ENCODE data around the gene TXNDC5. TPM values are rescaled to one million over a fixed set of nuclear protein-coding genes. Genes with fewer than 3 reads are reported as not detected.

Gene TXNDC5
- total and polyA plus RNA-seq, 4 donors: 50.2 to 273 (median 160) TPM

- DNase-seq (ENCODE audit: low spot score): no peak
Measured at GRCh38 chr6:7879579-7879978, 31.0 kb downstream of the TXNDC5 start.

GRCh38 chr6:7879043-7879442, 31.5 kb downstream of the TXNDC5 start:
- Histone ChIP-seq H3K9ac (ENCODE audit: low read depth in 1 of 2, low read length in 2 of 2) (no peak overlapping the region), H3K36me3 (ENCODE audit: control insufficient read depth in 4 of 4, insufficient read depth in 3 of 4, low read depth in 1 of 4, low read length in 3 of 4) (peaks cover 7 to 45% (median 40%) of the 10 kb centered on the region in 4 donors), H3K27me3 (ENCODE audit: control insufficient read depth in 4 of 4, insufficient read depth in 4 of 4, low read length in 3 of 4) (no peaks in the 10 kb centered on the region), H3K27ac (ENCODE audit: low read depth in 1 of 2, low read length in 2 of 2) (no peak overlapping the region), H3K9me3 (ENCODE audit: control insufficient read depth in 4 of 4, low read length in 3 of 4) (no peaks in the 10 kb centered on the region), H3K4me1 (ENCODE audit: control insufficient read depth in 4 of 4, insufficient read depth in 4 of 4, low read length in 3 of 4) (no peaks in the 10 kb centered on the region), H3K4me3 (ENCODE audit: low read depth in 1 of 3, low read length in 3 of 3) (no peak overlapping the region)
- 80% methylated on average over 2 of the region's 2 CpGs for WGBS
- DNase-seq (ENCODE audit: low spot score): no peak
- TF ChIP-seq HNF4A (conservative IDR thresholded peaks at IDR 0.05) (peak in 1 of 2 donors; percentile 52), JUND (IDR thresholded peaks at IDR 0.05) (no peak)

More at GRCh38 chr6:7879579-7879978, 31.0 kb downstream of the TXNDC5 start:
- H3K4me3 ChIP-seq (ENCODE audit: low read depth in 1 of 3, low read length in 3 of 3): no peak overlapping the region
- no peaks in the 10 kb centered on the region for H3K27me3 ChIP-seq (ENCODE audit: control insufficient read depth in 4 of 4, insufficient read depth in 4 of 4, low read length in 3 of 4)
- no peak overlapping the region for H3K9ac ChIP-seq (ENCODE audit: low read depth in 1 of 2, low read length in 2 of 2)
- peaks cover 10 to 51% (median 45%) of the 10 kb centered on the region in 4 donors for H3K36me3 ChIP-seq (ENCODE audit: control insufficient read depth in 4 of 4, insufficient read depth in 3 of 4, low read depth in 1 of 4, low read length in 3 of 4)
- TF ChIP-seq JUND (IDR thresholded peaks at IDR 0.05) (no peak), ATF3 (IDR thresholded peaks at IDR 0.05) (no peak), HNF4G (IDR thresholded peaks at IDR 0.05) (no peak), EGR1 (IDR thresholded peaks at IDR 0.05; ENCODE audit: low read depth in 2 of 2) (no peak), SP1 (IDR thresholded peaks at IDR 0.05) (no peak)
- 97% methylated on average over 6 of the region's 6 CpGs for WGBS
- no peaks in the 10 kb centered on the region for H3K4me1 ChIP-seq (ENCODE audit: control insufficient read depth in 4 of 4, insufficient read depth in 4 of 4, low read length in 3 of 4)
- no peaks in the 10 kb centered on the region for H3K9me3 ChIP-seq (ENCODE audit: control insufficient read depth in 4 of 4, low read length in 3 of 4)
- no peak overlapping the region for H3K27ac ChIP-seq (ENCODE audit: low read depth in 1 of 2, low read length in 2 of 2)

- no peaks in the 10 kb centered on the region for H3K9me3 ChIP-seq (ENCODE audit: control insufficient read depth in 4 of 4, low read length in 3 of 4)
- H3K4me1 ChIP-seq (ENCODE audit: control insufficient read depth in 4 of 4, insufficient read depth in 4 of 4, low read length in 3 of 4): no peaks in the 10 kb centered on the region
- no peak for DNase-seq (ENCODE audit: low spot score)
- no peaks in the 10 kb centered on the region for H3K27me3 ChIP-seq (ENCODE audit: control insufficient read depth in 4 of 4, insufficient read depth in 4 of 4, low read length in 3 of 4)
- no peak overlapping the region for H3K9ac ChIP-seq (ENCODE audit: low read depth in 1 of 2, low read length in 2 of 2)
- H3K27ac ChIP-seq (ENCODE audit: low read depth in 1 of 2, low read length in 2 of 2): no peak overlapping the region
- TF ChIP-seq JUND (IDR thresholded peaks at IDR 0.05) (no peak), GABPA (IDR thresholded peaks at IDR 0.05 in 1 of 2, conservative IDR thresholded peaks at IDR 0.05 in 1 of 2) (no peak), FOXA2 (IDR thresholded peaks at IDR 0.05) (no peak), MAX (IDR thresholded peaks at IDR 0.05) (no peak), EGR1 (IDR thresholded peaks at IDR 0.05; ENCODE audit: low read depth in 2 of 2) (no peak), HNF4A (conservative IDR thresholded peaks at IDR 0.05) (no peak), FOXA1 (IDR thresholded peaks at IDR 0.05) (no peak), HNF4G (IDR thresholded peaks at IDR 0.05) (no peak), RAD21 (IDR thresholded peaks at IDR 0.05) (no peak), REST (IDR thresholded peaks at IDR 0.05) (no peak)
- H3K36me3 ChIP-seq (ENCODE audit: control insufficient read depth in 4 of 4, insufficient read depth in 3 of 4, low read depth in 1 of 4, low read length in 3 of 4): peaks cover 4 to 40% (median 34%) of the 10 kb centered on the region in 4 donors
- H3K4me3 ChIP-seq (ENCODE audit: low read depth in 1 of 3, low read length in 3 of 3): no peak overlapping the region
- WGBS: 90% methylated on average over 10 of the region's 10 CpGs
Measured at GRCh38 chr6:7878401-7878964, 32.1 kb downstream of the TXNDC5 start.

Data from liver (tissue), 9 donors.